Activated CD4-positive, alpha-beta T cell treated with anti-CD3 and anti-CD28 coated beads for 36 hours (primary cell): ENCODE results near the gene ANGPTL4. TPM values are rescaled to one million over a fixed set of nuclear protein-coding genes. Genes with fewer than 3 reads are reported as not detected.
A peak's percentile ranks its signal among the peaks of the same experiment; 100 is the strongest.

ENCODE experiments used
- ATAC-seq: fragments of 200-7000 bp; cut with Tn5 transposase; one replicate; pipeline ENCODE4 v1.10.0; 2021; ENCODE audit warnings: mild to moderate bottlenecking, moderate library complexity
- CTCF ChIA-PET: fragments of 350-600 bp; sonication (Branson Sonifier 250); formaldehyde crosslinking; loops from one replicate; lab custom pipeline; 2021; ENCODE audit warnings: antibody characterized with exemption; lab: Charles Lee
- POLR2A ChIA-PET: fragments of 350-600 bp; sonication (Branson Sonifier 250); formaldehyde crosslinking; loops from one replicate; lab custom pipeline; 2021; ENCODE audit warnings: antibody characterized with exemption, inconsistent platforms; lab: Charles Lee
- DNase-seq: peaks from one replicate; pipeline ENCODE4 v3.0.0-alpha.2; 2020
- H3K27ac Mint-ChIP-seq: one replicate; pipeline ENCODE4 v1.8.0; 2021; ENCODE audit warnings: mixed read lengths
- H3K27me3 Mint-ChIP-seq: one replicate; pipeline ENCODE4 v1.8.0; 2021; ENCODE audit warnings: mixed read lengths
- H3K36me3 Mint-ChIP-seq: one replicate; pipeline ENCODE4 v1.8.0; 2021; ENCODE audit warnings: low read depth, mixed read lengths
- H3K4me1 Mint-ChIP-seq: one replicate; pipeline ENCODE4 v1.8.0; 2021; ENCODE audit warnings: mixed read lengths
- H3K4me3 Mint-ChIP-seq: one replicate; pipeline ENCODE4 v1.8.0; 2021; ENCODE audit warnings: mild to moderate bottlenecking, moderate library complexity, mixed read lengths
- H3K9me3 Mint-ChIP-seq: one replicate; pipeline ENCODE4 v1.8.0; 2021; ENCODE audit warnings: low read depth, mixed read lengths
- intact Hi-C, 2 experiments: fragments of 100-400 bp; cut with DNase I in 1 of 2; cut with micrococcal nuclease in 1 of 2; formaldehyde crosslinking; loops; one replicate each; pipeline versions ENCODE4 v1.14.2 to v1.15.1; 2022 to 2024; cut with DNase I, micrococcal nuclease
- total RNA-seq, 2 experiments: library from RNA; stranded (reverse); gene quantifications; one replicate each; pipeline ENCODE4 v1.2.3, GENCODE V29; 2021

The ANGPTL4 gene
- total RNA-seq, 2 experiments from 2014 or later, result 7.4 to 7.9 TPM

GRCh38 chr19:8322638-8322997, 41.3 kb upstream of the ANGPTL4 start:
- Mint-ChIP-seq H3K27me3 (no peaks in the 10 kb centered on the region), H3K9me3 (no peaks in the 10 kb centered on the region), H3K36me3 (peaks cover 32% of the 10 kb centered on the region), H3K4me3 (peak overlapping the region; percentile 97), H3K4me1 (peaks cover 22% of the 10 kb centered on the region), H3K27ac (peak overlapping the region; percentile 97)
- DNase-seq (no peak), ATAC-seq (no peak)
- intact Hi-C loops, result loop anchor here in 1 of 2 experiments (5.0 kb wide), 1 partner anchor 380 kb away; the partner anchor contains the start of gene TIMM44
- ChIA-PET CTCF (interaction anchor here (0.6 to 4.0 kb wide), 3 partner anchors 12 to 31 kb away, joined by 3 to 20 read pairs (median 14); no protein-coding TSS in a partner anchor), POLR2A (no interaction called here)

- CTCF ChIA-PET, result interaction anchor here (0.5 to 3.8 kb wide), 6 partner anchors 11 to 505 kb away, joined by 3 to 20 read pairs (median 4); partner anchors contain the start of gene MYO1F
- H3K4me3 Mint-ChIP-seq, result peak overlapping the region; percentile 97
- intact Hi-C loops, result loop anchor here in 1 of 2 experiments (5.0 kb wide), 1 partner anchor 381 kb away; the partner anchor contains the start of gene TIMM44
Observed at GRCh38 chr19:8323781-8324185, 40.2 kb upstream of the ANGPTL4 start.

GRCh38 chr19:8324186-8325050, 39.5 kb upstream of the ANGPTL4 start:
- H3K9me3 Mint-ChIP-seq, result no peaks in the 10 kb centered on the region
- POLR2A ChIA-PET, result no interaction called here
- H3K4me3 Mint-ChIP-seq, result peak overlapping the region; percentile 97
- ATAC-seq (no peak), DNase-seq (no peak)
- no peaks in the 10 kb centered on the region for H3K27me3 Mint-ChIP-seq
- peaks cover 32% of the 10 kb centered on the region for H3K36me3 Mint-ChIP-seq
- no peak overlapping the region for H3K27ac Mint-ChIP-seq
- intact Hi-C loops, result loop anchor here in 1 of 2 experiments (5.0 kb wide), 1 partner anchor 382 kb away; the partner anchor contains the start of gene TIMM44
- CTCF ChIA-PET, result interaction anchor here (0.5 to 3.8 kb wide), 4 partner anchors 11 to 505 kb away, joined by 3 to 20 read pairs (median 4); no protein-coding TSS in a partner anchor
- peaks cover 20% of the 10 kb centered on the region for H3K4me1 Mint-ChIP-seq

More at GRCh38 chr19:8323781-8324185, 40.2 kb upstream of the ANGPTL4 start:
- Mint-ChIP-seq H3K4me1 (peaks cover 22% of the 10 kb centered on the region), H3K27ac (no peak overlapping the region), H3K36me3 (peaks cover 32% of the 10 kb centered on the region), H3K27me3 (no peaks in the 10 kb centered on the region), H3K9me3 (no peaks in the 10 kb centered on the region)
- ATAC-seq (no peak), DNase-seq (no peak)
- POLR2A ChIA-PET, result interaction anchor here (0.6 kb wide), 2 partner anchors 17 to 50 kb away, joined by 3 to 5 read pairs; no protein-coding TSS in a partner anchor

- ATAC-seq (no peak), DNase-seq (no peak)
- Mint-ChIP-seq H3K9me3 (no peaks in the 10 kb centered on the region), H3K4me3 (no peak overlapping the region), H3K27me3 (no peaks in the 10 kb centered on the region), H3K27ac (no peak overlapping the region), H3K4me1 (peaks cover 12% of the 10 kb centered on the region), H3K36me3 (peaks cover 28% of the 10 kb centered on the region)
- ChIA-PET CTCF (interaction anchor here (0.6 to 1.1 kb wide), 2 partner anchors 28 to 74 kb away, joined by 3 to 4 read pairs; no protein-coding TSS in a partner anchor), POLR2A (no interaction called here)
- intact Hi-C loops, result no loop called here
Observed at GRCh38 chr19:8325454-8325853, 38.5 kb upstream of the ANGPTL4 start.

GRCh38 chr19:8329996-8330395, 34.0 kb upstream of the ANGPTL4 start:
- intact Hi-C loops, result no loop called here
- POLR2A ChIA-PET, result no interaction called here
- no peak for DNase-seq
- peaks cover 2% of the 10 kb centered on the region for H3K4me1 Mint-ChIP-seq
- no peak for ATAC-seq
- H3K36me3 Mint-ChIP-seq, result no peaks in the 10 kb centered on the region
- CTCF ChIA-PET, result no interaction called here
- H3K27me3 Mint-ChIP-seq, result peaks cover 7% of the 10 kb centered on the region
- no peak overlapping the region for H3K27ac Mint-ChIP-seq
- no peaks in the 10 kb centered on the region for H3K9me3 Mint-ChIP-seq
- H3K4me3 Mint-ChIP-seq, result no peak overlapping the region

- intact Hi-C loops, result no loop called here
- no peaks in the 10 kb centered on the region for H3K9me3 Mint-ChIP-seq
- no peak for ATAC-seq
- no peaks in the 10 kb centered on the region for H3K36me3 Mint-ChIP-seq
- no peak for DNase-seq
- no peak overlapping the region for H3K27ac Mint-ChIP-seq
- H3K4me1 Mint-ChIP-seq, result peaks cover 8% of the 10 kb centered on the region
- H3K4me3 Mint-ChIP-seq, result no peak overlapping the region
- CTCF ChIA-PET, result interaction anchor here (1.3 kb wide), 1 partner anchor 10 kb away, joined by 6 read pairs; no protein-coding TSS in a partner anchor
- POLR2A ChIA-PET, result no interaction called here
- peaks cover 12% of the 10 kb centered on the region for H3K27me3 Mint-ChIP-seq
Observed at GRCh38 chr19:8331263-8331845, 32.6 kb upstream of the ANGPTL4 start.

- no peak overlapping the region for H3K4me3 Mint-ChIP-seq
- peaks cover 8% of the 10 kb centered on the region for H3K4me1 Mint-ChIP-seq
- H3K27me3 Mint-ChIP-seq, result peaks cover 19% of the 10 kb centered on the region
- ChIA-PET POLR2A (interaction anchor here (0.9 kb wide), 1 partner anchor 390 kb away, joined by 3 read pairs; the partner anchor contains the start of gene TIMM44), CTCF (interaction anchor here (1.3 to 3.3 kb wide), 2 partner anchors 10 to 245 kb away, joined by 3 to 20 read pairs; partner anchors contain the start of gene RPS28)
- intact Hi-C loops, result no loop called here
- H3K27ac Mint-ChIP-seq, result no peak overlapping the region
- no peak for ATAC-seq
- no peaks in the 10 kb centered on the region for H3K36me3 Mint-ChIP-seq
- no peaks in the 10 kb centered on the region for H3K9me3 Mint-ChIP-seq
- DNase-seq, result no peak
Observed at GRCh38 chr19:8332976-8333766, 30.8 kb upstream of the ANGPTL4 start.

- DNase-seq (no peak), ATAC-seq (no peak)
- peaks cover 23% of the 10 kb centered on the region for H3K27me3 Mint-ChIP-seq
- CTCF ChIA-PET, result interaction anchor here (0.9 to 3.3 kb wide), 7 partner anchors 10 to 244 kb away, joined by 3 to 20 read pairs (median 4); partner anchors contain the start of genes ANGPTL4, KANK3 and RPS28
- no peak overlapping the region for H3K4me3 Mint-ChIP-seq
- POLR2A ChIA-PET, result interaction anchor here (0.9 kb wide), 1 partner anchor 390 kb away, joined by 3 read pairs; the partner anchor contains the start of gene TIMM44
- H3K4me1 Mint-ChIP-seq, result peaks cover 8% of the 10 kb centered on the region
- no peaks in the 10 kb centered on the region for H3K9me3 Mint-ChIP-seq
- intact Hi-C loops, result no loop called here
- H3K36me3 Mint-ChIP-seq, result no peaks in the 10 kb centered on the region
- H3K27ac Mint-ChIP-seq, result no peak overlapping the region
Observed at GRCh38 chr19:8333767-8334457, 30.0 kb upstream of the ANGPTL4 start.

- CTCF ChIA-PET, result interaction anchor here (0.5 to 3.3 kb wide), 14 partner anchors 9 to 591 kb away, joined by 3 to 20 read pairs (median 4); partner anchors contain the start of genes ANGPTL4, KANK3 and RPS28
- Mint-ChIP-seq H3K4me3 (no peak overlapping the region), H3K27me3 (peaks cover 25% of the 10 kb centered on the region), H3K27ac (no peak overlapping the region), H3K36me3 (no peaks in the 10 kb centered on the region), H3K9me3 (no peaks in the 10 kb centered on the region), H3K4me1 (peaks cover 8% of the 10 kb centered on the region)
- POLR2A ChIA-PET, result interaction anchor here (0.9 kb wide), 1 partner anchor 391 kb away, joined by 3 read pairs; the partner anchor contains the start of gene TIMM44
- peak; percentile 61 for DNase-seq
- peak; percentile 70 for ATAC-seq
- intact Hi-C loops, result no loop called here
Observed at GRCh38 chr19:8334458-8335342, 29.3 kb upstream of the ANGPTL4 start.
